Activated CD8-positive, alpha-beta memory T cell treated with anti-CD3 and anti-CD28 coated beads for 1 hour (primary cell): Measurements from ENCODE around the gene NIT2.
"Not testable (repeated sequence)": the region's sequence is repeated elsewhere in the genome, so short reads cannot be mapped to it uniquely, and the experiment has no call there.

Experiments used
- DNase-seq, 2 donors: peaks; one replicate each; pipeline ENCODE4 v3.0.0-alpha.2; 2020; ENCODE audit warnings: low read depth in 1 of 2; ENCODE audit errors: extremely low read depth in 1 of 2

NIT2 gene

GRCh38 chr3:100336229-100336628 is 1.7 kb downstream of the NIT2 start:
- DNase-seq: not testable (repeated sequence)

GRCh38 chr3:100338911-100339310 is 4.4 kb downstream of the NIT2 start:
- DNase-seq: no peak

GRCh38 chr3:100339786-100340185 is 5.2 kb downstream of the NIT2 start:
- DNase-seq: no peak

GRCh38 chr3:100340527-100340926 is 6.0 kb downstream of the NIT2 start:
- no peak for DNase-seq

- no peak for DNase-seq
Observed at GRCh38 chr3:100348727-100349126, 14.2 kb downstream of the NIT2 start.

GRCh38 chr3:100351770-100352169 is 17.2 kb downstream of the NIT2 start:
- not testable (repeated sequence) for DNase-seq

GRCh38 chr3:100352296-100353231 is 18.0 kb downstream of the NIT2 start:
- no peak for DNase-seq

GRCh38 chr3:100354850-100355249 is 20.3 kb downstream of the NIT2 start:
- DNase-seq: no peak

GRCh38 chr3:100358413-100358812 is 23.9 kb downstream of the NIT2 start:
- no peak for DNase-seq

- no peak for DNase-seq
Observed at GRCh38 chr3:100359035-100359434, 24.5 kb downstream of the NIT2 start.

GRCh38 chr3:100360757-100361496 is 26.4 kb downstream of the NIT2 start:
- no peak for DNase-seq

- no peak for DNase-seq
Observed at GRCh38 chr3:100361897-100362296, 27.3 kb downstream of the NIT2 start.

GRCh38 chr3:100364421-100364820 is 29.9 kb downstream of the NIT2 start:
- no peak for DNase-seq

GRCh38 chr3:100366424-100366823 is 31.9 kb downstream of the NIT2 start:
- no peak for DNase-seq

- no peak for DNase-seq
Observed at GRCh38 chr3:100368441-100368840, 33.9 kb downstream of the NIT2 start.

- DNase-seq: no peak
Observed at GRCh38 chr3:100370756-100371155, 36.2 kb downstream of the NIT2 start.

GRCh38 chr3:100374521-100374920 is 40.0 kb downstream of the NIT2 start:
- DNase-seq: no peak

GRCh38 chr3:100376301-100376700 is 41.7 kb downstream of the NIT2 start:
- no peak for DNase-seq

- DNase-seq: no peak
Observed at GRCh38 chr3:100384733-100385525, 50.4 kb downstream of the NIT2 start.

GRCh38 chr3:100386437-100387074 is 52.0 kb downstream of the NIT2 start:
- no peak for DNase-seq

- DNase-seq: no peak
Observed at GRCh38 chr3:100389025-100389424, 54.5 kb downstream of the NIT2 start.
